ENCODE results near the gene KCTD13. TPM values are rescaled to one million over a fixed set of nuclear protein-coding genes. Genes with fewer than 3 reads are reported as not detected.
"Not testable (repeated sequence)": the region's sequence is repeated elsewhere in the genome, so short reads cannot be mapped to it uniquely, and the experiment has no call there.

The KCTD13 gene
- polyA plus RNA-seq, 2 of the 4 experiments (the other 2 are of a cell fraction) = 12.7 to 14.6 TPM

- FAIRE-seq; H3K4me2 ChIP-seq; POLR2A ChIA-PET; H3K27ac ChIP-seq; DNase-seq (ENCODE audit: low read depth in 1 of 2, low spot score in 1 of 2); ATAC-seq; H3K4me1 ChIP-seq; H3K4me3 ChIP-seq; H3K9me3 ChIP-seq; TF ChIP-seq FOSL2 (IDR thresholded peaks at IDR 0.05): not testable (repeated sequence)
- peak; percentile 36; the same call in 1 of the 2 replicates for TF ChIP-seq FOSL2 (CRISPR knock-in tag; IDR thresholded peaks at IDR 0.05)
- 68% methylated on average over 8 of the region's 8 CpGs for WGBS (ENCODE audit: missing lambda C conversion rate)
- CTCF ChIA-PET = interaction anchor here (0.5 to 2.8 kb wide), 4 partner anchors 15 to 162 kb away, joined by 3 to 8 read pairs (median 3); partner anchors contain the start of gene TLCD3B
Measured at GRCh38 chr16:29869067-29869466, 57.0 kb downstream of the KCTD13 start.

DNA sequence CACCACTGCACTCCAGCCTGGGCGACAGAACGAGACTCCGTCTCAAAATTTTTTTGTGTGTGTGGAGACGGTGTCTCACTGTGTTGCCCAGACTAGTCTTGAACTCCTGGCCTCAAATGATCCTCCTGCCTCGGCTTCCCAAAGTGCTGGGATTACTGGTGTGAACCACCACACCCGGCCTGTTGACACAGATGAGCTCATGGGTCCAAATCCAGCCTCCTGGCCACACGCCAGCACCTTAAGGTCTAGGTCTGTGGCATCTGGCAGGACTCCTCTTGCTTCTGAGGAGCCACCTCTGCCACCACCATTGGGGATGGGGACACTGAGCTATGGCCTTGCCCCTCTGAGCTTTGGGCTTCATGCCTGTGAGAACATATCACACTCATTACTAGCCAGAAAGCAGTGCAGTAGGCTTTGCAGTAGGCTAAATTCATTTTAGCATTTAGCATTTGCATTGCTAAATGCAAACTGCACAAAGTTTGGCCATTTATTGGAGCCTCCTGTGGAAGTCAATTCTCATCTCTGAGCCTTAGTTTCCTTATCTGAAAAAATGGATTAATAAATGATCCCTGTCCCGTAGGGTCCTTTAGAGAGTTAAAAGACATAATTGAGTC lies 57.5 kb downstream of the KCTD13 start:
- Histone ChIP-seq H3K4me2 (no peak overlapping the region), H3K27ac (no peak overlapping the region), H3K9me3 (no peaks in the 10 kb centered on the region), H3K4me1 (peaks cover 8% of the 10 kb centered on the region), H3K4me3 (no peak overlapping the region)
- TF ChIP-seq EHMT2 (IDR thresholded peaks at IDR 0.05; ENCODE audit: low read depth) = no peak
- TF ChIP-seq GATA3 (IDR thresholded peaks at IDR 0.05; ENCODE audit: borderline replicate concordance) = no peak
- TF ChIP-seq CEBPB (IDR thresholded peaks at IDR 0.05) = no peak
- TF ChIP-seq PHF8 (IDR thresholded peaks at IDR 0.05; ENCODE audit: borderline replicate concordance, low read depth) = no peak
- no peak for TF ChIP-seq HES2 (IDR thresholded peaks at IDR 0.05)
- TF ChIP-seq HMGXB4 (CRISPR knock-in tag; IDR thresholded peaks at IDR 0.05; ENCODE audit: borderline replicate concordance) = no peak
- TF ChIP-seq, protein P1, sequence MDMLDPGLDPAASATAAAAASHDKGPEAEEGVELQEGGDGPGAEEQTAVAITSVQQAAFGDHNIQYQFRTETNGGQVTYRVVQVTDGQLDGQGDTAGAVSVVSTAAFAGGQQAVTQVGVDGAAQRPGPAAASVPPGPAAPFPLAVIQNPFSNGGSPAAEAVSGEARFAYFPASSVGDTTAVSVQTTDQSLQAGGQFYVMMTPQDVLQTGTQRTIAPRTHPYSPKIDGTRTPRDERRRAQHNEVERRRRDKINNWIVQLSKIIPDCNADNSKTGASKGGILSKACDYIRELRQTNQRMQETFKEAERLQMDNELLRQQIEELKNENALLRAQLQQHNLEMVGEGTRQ (IDR thresholded peaks at IDR 0.05) = no peak
- TF ChIP-seq CHD2 (IDR thresholded peaks at IDR 0.05; ENCODE audit: low read length, partially characterized antibody) = no peak
- TF ChIP-seq POLR2AphosphoS2 (conservative IDR thresholded peaks at IDR 0.05; ENCODE audit: low read length) = no peak
- no peak for TF ChIP-seq FOSB (CRISPR knock-in tag; IDR thresholded peaks at IDR 0.05)
- TF ChIP-seq HOXB5 (CRISPR knock-in tag; IDR thresholded peaks at IDR 0.05) = no peak
- ChIA-PET POLR2A (no interaction called here), CTCF (interaction anchor here (0.5 to 2.8 kb wide), 5 partner anchors 14 to 163 kb away, joined by 3 to 8 read pairs (median 3); partner anchors contain the start of genes MVP and TLCD3B)
- no peak for FAIRE-seq
- WGBS (ENCODE audit: missing lambda C conversion rate) = 61% methylated on average over 8 of the region's 8 CpGs
- no peak for DNase-seq (ENCODE audit: low read depth in 1 of 2, low spot score in 1 of 2)
- ATAC-seq = no peak

- FAIRE-seq (no peak), DNase-seq (ENCODE audit: low read depth in 1 of 2, low spot score in 1 of 2) (no peak), ATAC-seq (no peak)
- Histone ChIP-seq H3K27ac (peak overlapping the region in 1 of 2 experiments; percentile 88; a peak in 2 of 6 replicates), H3K9me3 (no peaks in the 10 kb centered on the region), H3K4me2 (no peak overlapping the region; the same call in 2 of the 3 replicates), H3K4me3 (no peak overlapping the region), H3K4me1 (peaks cover 19% of the 10 kb centered on the region)
- WGBS (ENCODE audit: missing lambda C conversion rate) = 57% methylated on average over 9 of the region's 9 CpGs
- ChIA-PET CTCF (interaction anchor here (0.7 to 2.5 kb wide), 9 partner anchors 9 to 161 kb away, joined by 3 to 9 read pairs (median 5); partner anchors contain the start of genes C16orf92, DOC2A and MVP), POLR2A (interaction anchor here (0.6 kb wide), 1 partner anchor 68 kb away, joined by 3 read pairs; no protein-coding TSS in a partner anchor)
- TF ChIP-seq HMGXB4 (CRISPR knock-in tag; IDR thresholded peaks at IDR 0.05; ENCODE audit: borderline replicate concordance) = no peak
- no peak for TF ChIP-seq CHD4 (IDR thresholded peaks at IDR 0.05; ENCODE audit: borderline replicate concordance)
- TF ChIP-seq REST (IDR thresholded peaks at IDR 0.05) = no peak
- TF ChIP-seq POLR2A (IDR thresholded peaks at IDR 0.05; ENCODE audit: low read length) = no peak
- no peak for TF ChIP-seq ATOH8 (CRISPR knock-in tag; IDR thresholded peaks at IDR 0.05; ENCODE audit: low read depth)
- no peak for TF ChIP-seq PHF8 (IDR thresholded peaks at IDR 0.05; ENCODE audit: borderline replicate concordance, low read depth)
- TF ChIP-seq EP300 (IDR thresholded peaks at IDR 0.05) = no peak
- TF ChIP-seq SREBF2 (IDR thresholded peaks at IDR 0.05) = no peak
- TF ChIP-seq HOXB5 (CRISPR knock-in tag; IDR thresholded peaks at IDR 0.05) = no peak
- no peak for TF ChIP-seq RCOR1 (IDR thresholded peaks at IDR 0.05; ENCODE audit: low read depth, low read length)
- TF ChIP-seq RNF2 (IDR thresholded peaks at IDR 0.05; ENCODE audit: borderline replicate concordance, low read depth) = no peak
- TF ChIP-seq CBX8 (IDR thresholded peaks at IDR 0.05) = no peak
- no peak for TF ChIP-seq SMC3 (IDR thresholded peaks at IDR 0.05)
Measured at GRCh38 chr16:29864205-29864604, 61.8 kb downstream of the KCTD13 start.

All from A549 (cell line).